ENCODE data around the gene CLMP.

CLMP gene

GRCh38 chr11:123194337-123195187 is 486 bp downstream of the CLMP start:
- Mint-ChIP-seq H3K27ac (no peak overlapping the region), H3K9me3 (no peaks in the 10 kb centered on the region), H3K4me3 (peak overlapping the region; percentile 38 to 40), H3K36me3 (ENCODE audit: insufficient read depth) (no peaks in the 10 kb centered on the region), H3K27me3 (peaks cover 78 to 86% of the 10 kb centered on the region in 2 donors), H3K4me1 (ENCODE audit: low read depth in 2 of 2) (peaks cover 10 to 14% of the 10 kb centered on the region in 2 donors)
- ATAC-seq (replicated peaks) (no peak), DNase-seq (no peak)

GRCh38 chr11:123193742-123194141 is 1.3 kb downstream of the CLMP start:
- Mint-ChIP-seq H3K27ac (no peak overlapping the region), H3K36me3 (ENCODE audit: insufficient read depth) (no peaks in the 10 kb centered on the region), H3K9me3 (no peaks in the 10 kb centered on the region), H3K4me1 (ENCODE audit: low read depth in 2 of 2) (peaks cover 10 to 14% of the 10 kb centered on the region in 2 donors), H3K4me3 (peak overlapping the region in 1 of 2 donors; percentile 12), H3K27me3 (peaks cover 72 to 84% of the 10 kb centered on the region in 2 donors)
- no peak for ATAC-seq (replicated peaks)
- no peak for DNase-seq

- no peaks in the 10 kb centered on the region for H3K9me3 Mint-ChIP-seq
- no peak overlapping the region for H3K27ac Mint-ChIP-seq
- ATAC-seq (replicated peaks), result no peak
- H3K4me1 Mint-ChIP-seq (ENCODE audit: low read depth in 2 of 2), result peaks cover 10 to 15% of the 10 kb centered on the region in 2 donors
- no peaks in the 10 kb centered on the region for H3K36me3 Mint-ChIP-seq (ENCODE audit: insufficient read depth)
- H3K27me3 Mint-ChIP-seq, result peaks cover 73 to 89% of the 10 kb centered on the region in 2 donors
- H3K4me3 Mint-ChIP-seq, result no peak overlapping the region
- no peak for DNase-seq
Observed at GRCh38 chr11:123191939-123192338, 3.1 kb downstream of the CLMP start.

- H3K9me3 Mint-ChIP-seq, result no peaks in the 10 kb centered on the region
- ATAC-seq (replicated peaks) (no peak), DNase-seq (no peak)
- H3K4me1 Mint-ChIP-seq (ENCODE audit: low read depth in 2 of 2), result peaks cover 7 to 11% of the 10 kb centered on the region in 2 donors
- no peaks in the 10 kb centered on the region for H3K36me3 Mint-ChIP-seq (ENCODE audit: insufficient read depth)
- H3K4me3 Mint-ChIP-seq, result no peak overlapping the region
- H3K27me3 Mint-ChIP-seq, result peaks cover 72 to 91% of the 10 kb centered on the region in 2 donors
- H3K27ac Mint-ChIP-seq, result no peak overlapping the region
Observed at GRCh38 chr11:123190518-123190917, 4.5 kb downstream of the CLMP start.

GRCh38 chr11:123188508-123189165 is 6.4 kb downstream of the CLMP start:
- peaks cover 68 to 86% of the 10 kb centered on the region in 2 donors for H3K27me3 Mint-ChIP-seq
- DNase-seq, result no peak
- no peaks in the 10 kb centered on the region for H3K9me3 Mint-ChIP-seq

GRCh38 chr11:123187665-123188507 is 7.2 kb downstream of the CLMP start:
- Mint-ChIP-seq H3K27me3 (peaks cover 65 to 82% of the 10 kb centered on the region in 2 donors), H3K4me3 (no peak overlapping the region), H3K4me1 (ENCODE audit: low read depth in 2 of 2) (peaks cover 4 to 8% of the 10 kb centered on the region in 2 donors), H3K27ac (no peak overlapping the region), H3K9me3 (no peaks in the 10 kb centered on the region), H3K36me3 (ENCODE audit: insufficient read depth) (no peaks in the 10 kb centered on the region)
- DNase-seq, result no peak
- ATAC-seq (replicated peaks), result no peak

More at GRCh38 chr11:123188508-123189165, 6.4 kb downstream of the CLMP start:
- Mint-ChIP-seq H3K4me3 (no peak overlapping the region), H3K27ac (no peak overlapping the region), H3K36me3 (ENCODE audit: insufficient read depth) (no peaks in the 10 kb centered on the region), H3K4me1 (ENCODE audit: low read depth in 2 of 2) (peaks cover 4 to 8% of the 10 kb centered on the region in 2 donors)
- ATAC-seq (replicated peaks), result no peak

- Mint-ChIP-seq H3K36me3 (ENCODE audit: insufficient read depth) (no peaks in the 10 kb centered on the region), H3K27me3 (peaks cover 65 to 82% of the 10 kb centered on the region in 2 donors), H3K4me3 (no peak overlapping the region), H3K4me1 (ENCODE audit: low read depth in 2 of 2) (peaks cover 4 to 8% of the 10 kb centered on the region in 2 donors), H3K9me3 (no peaks in the 10 kb centered on the region), H3K27ac (no peak overlapping the region)
- ATAC-seq (replicated peaks), result no peak
- no peak for DNase-seq
Observed at GRCh38 chr11:123187248-123187647, 7.8 kb downstream of the CLMP start.

GRCh38 chr11:123186286-123186685 is 8.8 kb downstream of the CLMP start:
- no peak overlapping the region for H3K27ac Mint-ChIP-seq
- H3K27me3 Mint-ChIP-seq, result peaks cover 66 to 83% of the 10 kb centered on the region in 2 donors
- peaks cover 0 to 4% of the 10 kb centered on the region in 2 donors for H3K4me1 Mint-ChIP-seq (ENCODE audit: low read depth in 2 of 2)
- no peak for DNase-seq
- H3K9me3 Mint-ChIP-seq, result no peaks in the 10 kb centered on the region
- no peaks in the 10 kb centered on the region for H3K36me3 Mint-ChIP-seq (ENCODE audit: insufficient read depth)
- no peak overlapping the region for H3K4me3 Mint-ChIP-seq
- ATAC-seq (replicated peaks), result no peak

GRCh38 chr11:123185326-123185725 is 9.7 kb downstream of the CLMP start:
- Mint-ChIP-seq H3K27ac (no peak overlapping the region), H3K4me1 (ENCODE audit: low read depth in 2 of 2) (peaks cover 0 to 4% of the 10 kb centered on the region in 2 donors), H3K36me3 (ENCODE audit: insufficient read depth) (no peaks in the 10 kb centered on the region), H3K4me3 (no peak overlapping the region), H3K27me3 (peaks cover 61 to 88% of the 10 kb centered on the region in 2 donors), H3K9me3 (no peaks in the 10 kb centered on the region)
- DNase-seq (no peak), ATAC-seq (replicated peaks) (no peak)

GRCh38 chr11:123184531-123184930 is 10.5 kb downstream of the CLMP start:
- Mint-ChIP-seq H3K36me3 (ENCODE audit: insufficient read depth) (no peaks in the 10 kb centered on the region), H3K4me1 (ENCODE audit: low read depth in 2 of 2) (peaks cover 0 to 4% of the 10 kb centered on the region in 2 donors), H3K4me3 (no peak overlapping the region), H3K9me3 (no peaks in the 10 kb centered on the region), H3K27me3 (peaks cover 61 to 87% of the 10 kb centered on the region in 2 donors), H3K27ac (no peak overlapping the region)
- no peak for DNase-seq
- ATAC-seq (replicated peaks), result no peak

- DNase-seq (no peak), ATAC-seq (replicated peaks) (no peak)
- Mint-ChIP-seq H3K4me3 (no peak overlapping the region), H3K9me3 (no peaks in the 10 kb centered on the region), H3K27ac (no peak overlapping the region), H3K4me1 (ENCODE audit: low read depth in 2 of 2) (peaks cover 0 to 4% of the 10 kb centered on the region in 2 donors), H3K36me3 (ENCODE audit: insufficient read depth) (no peaks in the 10 kb centered on the region), H3K27me3 (peaks cover 57 to 88% of the 10 kb centered on the region in 2 donors)
Observed at GRCh38 chr11:123183391-123184099, 11.5 kb downstream of the CLMP start.

- no peaks in the 10 kb centered on the region for H3K36me3 Mint-ChIP-seq (ENCODE audit: insufficient read depth)
- H3K4me1 Mint-ChIP-seq (ENCODE audit: low read depth in 2 of 2), result no peaks in the 10 kb centered on the region
- no peak overlapping the region for H3K4me3 Mint-ChIP-seq
- DNase-seq (no peak), ATAC-seq (replicated peaks) (no peak)
- H3K27ac Mint-ChIP-seq, result no peak overlapping the region
- peaks cover 41 to 72% of the 10 kb centered on the region in 2 donors for H3K27me3 Mint-ChIP-seq
- no peaks in the 10 kb centered on the region for H3K9me3 Mint-ChIP-seq
Observed at GRCh38 chr11:123181767-123182500, 13.1 kb downstream of the CLMP start.

Measured in effector memory CD8-positive, alpha-beta T cell (primary cell).